Neural progenitor cell (in vitro differentiated cells): Measurements from ENCODE around the gene PDGFB.

Source experiments
- EZH2 ChIP-seq: fragments of 200-600 bp; sonication (generic); IDR thresholded peaks from 2 replicates; pipeline ENCODE4 v1.6.1; 2017; ENCODE audit warnings: antibody characterized with exemption, mild to moderate bottlenecking, moderate library complexity
- EZH2phosphoT487 ChIP-seq: fragments of 200-600 bp; sonication (generic); IDR thresholded peaks from 2 replicates; pipeline ENCODE4 v1.6.1; 2017; ENCODE audit warnings: antibody characterized with exemption
- TF ChIP-seq, protein P1 (sequence below): fragments of 200-600 bp; sonication (generic); IDR thresholded peaks from 2 replicates; pipeline ENCODE4 v1.5.1; 2017; ENCODE audit warnings: antibody characterized with exemption, mild to moderate bottlenecking

DNA sequence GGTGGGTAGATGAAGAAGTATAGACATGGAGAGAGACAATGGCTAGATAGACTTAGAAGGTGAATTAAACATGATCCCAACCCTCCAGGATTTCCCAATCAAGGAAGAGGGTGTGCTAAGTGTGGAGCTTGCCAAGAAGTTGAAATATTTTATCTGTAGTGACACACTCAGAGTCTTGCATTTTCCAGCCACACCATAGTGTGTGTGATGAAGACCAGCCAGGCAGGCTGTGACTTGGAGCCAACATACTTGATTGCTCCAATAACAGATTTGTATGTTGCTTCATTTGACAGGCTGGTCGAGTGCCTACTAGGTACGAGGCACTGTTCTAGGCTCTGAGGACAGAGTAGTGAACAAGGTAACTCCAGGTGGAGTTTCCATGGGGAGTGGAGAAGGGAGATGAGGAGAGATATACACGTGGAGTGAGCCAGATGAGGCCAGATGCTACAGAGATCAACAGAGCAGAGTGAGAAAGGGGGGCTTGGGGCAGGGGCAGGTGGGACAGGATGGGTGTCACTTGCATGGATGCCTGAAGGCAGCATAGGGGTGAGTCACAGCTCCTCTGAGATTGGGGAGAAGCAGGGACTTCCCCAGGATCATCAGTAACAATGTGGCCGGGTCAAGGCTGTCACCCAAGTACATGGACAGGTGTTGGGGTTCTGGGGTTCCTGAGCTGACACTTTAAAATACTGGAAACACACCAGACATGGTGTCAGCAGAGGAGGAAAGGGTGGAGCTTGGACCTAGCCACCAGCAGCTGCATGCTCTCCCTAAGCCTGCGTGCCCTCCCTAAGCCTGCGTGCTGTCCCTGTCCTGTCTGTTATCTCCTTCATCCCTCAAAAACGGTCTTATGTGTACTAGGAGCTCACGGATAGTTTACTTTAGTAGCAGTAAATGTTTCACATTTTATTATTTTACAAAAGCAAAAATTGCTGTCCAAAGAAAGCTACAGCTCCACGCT, 23.6 kb downstream of the PDGFB start:
- TF ChIP-seq EZH2phosphoT487 (no peak), EZH2 (no peak)
- TF ChIP-seq, protein P1, sequence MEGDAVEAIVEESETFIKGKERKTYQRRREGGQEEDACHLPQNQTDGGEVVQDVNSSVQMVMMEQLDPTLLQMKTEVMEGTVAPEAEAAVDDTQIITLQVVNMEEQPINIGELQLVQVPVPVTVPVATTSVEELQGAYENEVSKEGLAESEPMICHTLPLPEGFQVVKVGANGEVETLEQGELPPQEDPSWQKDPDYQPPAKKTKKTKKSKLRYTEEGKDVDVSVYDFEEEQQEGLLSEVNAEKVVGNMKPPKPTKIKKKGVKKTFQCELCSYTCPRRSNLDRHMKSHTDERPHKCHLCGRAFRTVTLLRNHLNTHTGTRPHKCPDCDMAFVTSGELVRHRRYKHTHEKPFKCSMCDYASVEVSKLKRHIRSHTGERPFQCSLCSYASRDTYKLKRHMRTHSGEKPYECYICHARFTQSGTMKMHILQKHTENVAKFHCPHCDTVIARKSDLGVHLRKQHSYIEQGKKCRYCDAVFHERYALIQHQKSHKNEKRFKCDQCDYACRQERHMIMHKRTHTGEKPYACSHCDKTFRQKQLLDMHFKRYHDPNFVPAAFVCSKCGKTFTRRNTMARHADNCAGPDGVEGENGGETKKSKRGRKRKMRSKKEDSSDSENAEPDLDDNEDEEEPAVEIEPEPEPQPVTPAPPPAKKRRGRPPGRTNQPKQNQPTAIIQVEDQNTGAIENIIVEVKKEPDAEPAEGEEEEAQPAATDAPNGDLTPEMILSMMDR = no peak
